ACC112 (cell line): ENCODE data around the gene PPM1E.
"Not testable (repeated sequence)": the region's sequence is repeated elsewhere in the genome, so short reads cannot be mapped to it uniquely, and the experiment has no call there.

Experiments used
- H2AFZ ChIP-seq: fragments of 200-600 bp; sonication (generic); one replicate; pipeline ENCODE4 v1.6.0; 2017; ENCODE audit warnings: antibody characterized with exemption, low read length; ENCODE audit not compliant: unreplicated experiment
- H3K27ac ChIP-seq: fragments of 200-600 bp; sonication (generic); 2 replicates; pipeline ENCODE4 v1.5.1; 2014; ENCODE audit warnings: low read depth, mild to moderate bottlenecking, antibody characterized with exemption, low read length, moderate library complexity
- H3K27me3 ChIP-seq: fragments of 200-600 bp; sonication (generic); 2 replicates; pipeline ENCODE4 v1.6.1; 2014; ENCODE audit warnings: mild to moderate bottlenecking, antibody characterized with exemption, low read length, moderate library complexity, mixed read lengths; ENCODE audit not compliant: insufficient read depth
- H3K36me3 ChIP-seq: fragments of 200-600 bp; sonication (generic); 2 replicates; pipeline ENCODE4 v1.6.1; 2016; ENCODE audit warnings: mild to moderate bottlenecking, antibody characterized with exemption, low read length, moderate library complexity, mixed read lengths; ENCODE audit not compliant: insufficient read depth
- H3K4me1 ChIP-seq: fragments of 200-600 bp; sonication (generic); one replicate; pipeline ENCODE4 v1.6.1; 2016; ENCODE audit warnings: low read length, mixed read lengths; ENCODE audit not compliant: insufficient read depth, unreplicated experiment, control insufficient read depth
- H3K4me3 ChIP-seq: fragments of 200-600 bp; sonication (generic); 2 replicates; pipeline ENCODE4 v1.5.1; 2014; ENCODE audit warnings: mild to moderate bottlenecking, low read depth, low read length
- H3K79me2 ChIP-seq: fragments of 200-600 bp; sonication (generic); one replicate; pipeline ENCODE4 v1.6.0; 2016; ENCODE audit warnings: low read length; ENCODE audit not compliant: control insufficient read depth, unreplicated experiment, insufficient read depth

The PPM1E gene

DNA sequence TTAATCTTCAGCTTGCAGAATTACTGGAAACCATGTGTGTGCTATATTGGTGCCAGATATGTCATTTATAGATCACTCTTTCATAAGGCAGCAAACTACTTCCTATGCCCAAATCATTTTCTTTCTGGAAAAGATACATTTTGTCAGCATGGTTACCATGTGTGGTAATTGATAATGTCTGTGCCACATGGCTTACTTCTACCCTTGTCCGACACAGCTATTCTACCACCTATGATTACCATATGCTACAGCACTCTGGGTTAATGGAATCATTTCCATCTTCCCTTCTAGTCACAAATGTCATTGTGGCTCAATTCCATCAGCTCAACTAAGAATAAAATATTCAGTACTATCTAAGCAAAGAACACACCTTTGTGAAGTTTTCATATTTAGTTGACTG lies 8.0 kb upstream of the PPM1E start:
- Histone ChIP-seq H3K4me1 (no peaks in the 10 kb centered on the region), H3K27ac (no peak overlapping the region), H3K79me2 (no peaks in the 10 kb centered on the region), H3K36me3 (no peaks in the 10 kb centered on the region), H3K4me3 (no peak overlapping the region), H3K27me3 (no peaks in the 10 kb centered on the region), H2AFZ (no peak overlapping the region)

DNA sequence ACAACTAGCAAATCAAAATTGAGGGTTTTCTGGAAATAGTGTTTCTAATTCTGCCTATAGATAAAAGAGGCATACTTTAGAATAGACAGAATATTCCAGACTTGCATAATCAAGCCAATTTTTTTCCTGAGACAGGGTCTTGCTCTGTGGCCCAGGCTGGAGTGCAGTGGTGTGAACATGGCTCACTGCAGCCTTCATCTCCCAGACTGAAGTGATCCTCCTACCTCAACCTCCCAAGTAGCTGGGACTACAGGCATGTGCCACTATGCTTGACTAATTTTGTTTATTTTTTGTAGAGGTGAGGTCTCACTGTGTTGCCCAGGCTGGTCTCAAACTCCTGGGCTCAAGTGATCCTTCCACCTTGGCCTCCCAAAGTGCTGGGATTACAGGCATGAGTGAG lies 6.0 kb upstream of the PPM1E start:
- H3K4me1 ChIP-seq, H3K27ac ChIP-seq, H3K79me2 ChIP-seq, H2AFZ ChIP-seq, H3K36me3 ChIP-seq, H3K4me3 ChIP-seq, H3K27me3 ChIP-seq: not testable (repeated sequence)

DNA sequence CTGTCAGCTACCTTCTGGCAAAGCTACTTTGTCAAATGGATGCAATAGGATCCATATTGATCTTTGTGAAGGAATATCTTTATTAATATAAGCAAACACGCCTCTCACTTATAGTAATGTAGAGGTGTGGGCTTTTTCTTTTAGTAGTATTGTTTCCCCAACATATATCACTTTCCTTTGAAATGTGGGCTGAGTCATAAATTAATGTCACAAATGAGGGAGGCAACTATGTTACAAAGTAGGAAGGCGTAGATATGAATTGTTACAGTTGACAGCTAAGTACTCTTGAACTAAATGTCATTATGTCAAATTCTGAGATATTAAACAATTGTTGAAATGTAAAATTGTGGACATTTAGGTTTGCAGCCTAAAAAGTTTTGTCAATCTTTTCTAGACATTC lies 2.6 kb upstream of the PPM1E start:
- Histone ChIP-seq H2AFZ (no peak overlapping the region), H3K36me3 (no peaks in the 10 kb centered on the region), H3K27me3 (peaks cover 39% of the 10 kb centered on the region), H3K79me2 (no peaks in the 10 kb centered on the region), H3K4me1 (peaks cover 5% of the 10 kb centered on the region), H3K4me3 (no peak overlapping the region), H3K27ac (no peak overlapping the region)

- peak overlapping the region; percentile 80 for H3K4me3 ChIP-seq
- no peak overlapping the region for H3K27ac ChIP-seq
- peak overlapping the region; percentile 69 for H2AFZ ChIP-seq
- H3K27me3 ChIP-seq = peaks cover 57% of the 10 kb centered on the region
- peaks cover 5% of the 10 kb centered on the region for H3K4me1 ChIP-seq
- no peaks in the 10 kb centered on the region for H3K36me3 ChIP-seq
- H3K79me2 ChIP-seq = no peaks in the 10 kb centered on the region
Measured at GRCh38 chr17:58755269-58755576, 431 bp upstream of the PPM1E start.

GRCh38 chr17:58756246-58757161 lies 850 bp downstream of the PPM1E start:
- Histone ChIP-seq H3K79me2 (no peaks in the 10 kb centered on the region), H3K36me3 (no peaks in the 10 kb centered on the region), H3K4me3 (peak overlapping the region; percentile 80), H3K4me1 (peaks cover 5% of the 10 kb centered on the region), H3K27me3 (peaks cover 70% of the 10 kb centered on the region), H2AFZ (peak overlapping the region; percentile 17), H3K27ac (no peak overlapping the region)

GRCh38 chr17:58757162-58757613 lies 1.5 kb downstream of the PPM1E start:
- Histone ChIP-seq H2AFZ (no peak overlapping the region), H3K27ac (no peak overlapping the region), H3K79me2 (no peaks in the 10 kb centered on the region), H3K36me3 (no peaks in the 10 kb centered on the region), H3K27me3 (peaks cover 75% of the 10 kb centered on the region), H3K4me1 (peaks cover 5% of the 10 kb centered on the region), H3K4me3 (peak overlapping the region; percentile 80)

DNA sequence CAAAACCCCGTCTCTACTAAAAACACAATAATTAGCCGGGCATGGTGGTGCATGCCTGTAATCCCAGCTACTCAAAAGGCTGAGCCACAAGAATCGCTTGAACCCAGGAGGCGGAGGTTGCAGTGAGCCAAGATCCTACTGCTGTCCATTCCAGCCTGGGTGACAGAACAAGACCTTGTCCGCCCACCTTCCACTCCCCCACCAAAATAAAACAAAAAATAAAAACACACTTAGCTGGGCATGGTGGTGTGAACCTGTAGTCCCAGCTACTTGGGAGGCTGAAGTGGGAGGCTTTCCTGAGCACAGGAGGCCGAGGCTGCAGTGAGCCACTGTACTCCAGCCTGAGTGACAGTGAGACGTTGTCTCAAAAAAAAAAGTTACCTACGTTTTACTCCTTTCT lies 3.2 kb downstream of the PPM1E start:
- H2AFZ ChIP-seq = no peak overlapping the region
- peaks cover 70% of the 10 kb centered on the region for H3K27me3 ChIP-seq
- H3K27ac ChIP-seq = no peak overlapping the region
- H3K36me3 ChIP-seq = no peaks in the 10 kb centered on the region
- peaks cover 5% of the 10 kb centered on the region for H3K4me1 ChIP-seq
- H3K4me3 ChIP-seq = no peak overlapping the region
- no peaks in the 10 kb centered on the region for H3K79me2 ChIP-seq

- no peak overlapping the region for H3K27ac ChIP-seq
- H3K79me2 ChIP-seq = no peaks in the 10 kb centered on the region
- H2AFZ ChIP-seq = no peak overlapping the region
Measured at GRCh38 chr17:58759522-58759921, 3.9 kb downstream of the PPM1E start.

GRCh38 chr17:58760248-58760647 lies 4.6 kb downstream of the PPM1E start:
- Histone ChIP-seq H3K79me2 (no peaks in the 10 kb centered on the region), H3K4me3 (no peak overlapping the region), H3K27ac (no peak overlapping the region), H3K27me3 (peaks cover 63% of the 10 kb centered on the region), H2AFZ (no peak overlapping the region), H3K4me1 (peaks cover 5% of the 10 kb centered on the region), H3K36me3 (no peaks in the 10 kb centered on the region)

More at GRCh38 chr17:58759522-58759921, 3.9 kb downstream of the PPM1E start:
- Histone ChIP-seq H3K4me1 (peaks cover 5% of the 10 kb centered on the region), H3K36me3 (no peaks in the 10 kb centered on the region), H3K27me3 (peaks cover 69% of the 10 kb centered on the region), H3K4me3 (no peak overlapping the region)

DNA sequence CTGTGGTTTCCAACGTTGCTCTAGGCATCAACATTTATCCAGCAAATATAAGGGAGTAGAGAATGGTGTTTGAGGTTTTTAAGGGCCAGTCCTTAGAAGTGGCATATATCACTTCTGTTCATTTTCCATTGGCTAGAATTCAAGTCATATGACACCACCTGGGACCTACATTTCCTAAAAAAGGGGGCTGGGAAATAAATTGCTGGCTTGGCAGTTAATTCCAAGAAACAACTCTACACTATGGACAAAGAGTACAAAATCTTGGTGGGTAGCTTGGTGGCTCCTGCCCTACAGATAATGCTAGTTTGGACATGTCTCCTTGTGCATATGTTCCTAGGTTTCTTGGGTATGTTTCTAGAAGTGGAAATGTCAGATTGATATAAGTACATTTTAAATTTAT lies 7.6 kb downstream of the PPM1E start:
- H3K27me3 ChIP-seq = peaks cover 34% of the 10 kb centered on the region
- no peaks in the 10 kb centered on the region for H3K4me1 ChIP-seq
- H3K27ac ChIP-seq = no peak overlapping the region
- no peaks in the 10 kb centered on the region for H3K36me3 ChIP-seq
- no peaks in the 10 kb centered on the region for H3K79me2 ChIP-seq
- no peak overlapping the region for H3K4me3 ChIP-seq
- no peak overlapping the region for H2AFZ ChIP-seq

GRCh38 chr17:58764373-58764772 lies 8.7 kb downstream of the PPM1E start:
- no peaks in the 10 kb centered on the region for H3K79me2 ChIP-seq
- no peak overlapping the region for H2AFZ ChIP-seq
- H3K36me3 ChIP-seq = no peaks in the 10 kb centered on the region
- no peak overlapping the region for H3K4me3 ChIP-seq
- H3K4me1 ChIP-seq = no peaks in the 10 kb centered on the region
- peaks cover 25% of the 10 kb centered on the region for H3K27me3 ChIP-seq
- H3K27ac ChIP-seq = no peak overlapping the region
